Measurements from ENCODE around the gene POLR3A. TPM values are rescaled to one million over a fixed set of nuclear protein-coding genes. Genes with fewer than 3 reads are reported as not detected.
"Not testable (repeated sequence)": the region's sequence is repeated elsewhere in the genome, so short reads cannot be mapped to it uniquely, and the experiment has no call there.

The POLR3A gene
- total RNA-seq, 1 experiment from 2014 or later = 38.0 TPM

DNA sequence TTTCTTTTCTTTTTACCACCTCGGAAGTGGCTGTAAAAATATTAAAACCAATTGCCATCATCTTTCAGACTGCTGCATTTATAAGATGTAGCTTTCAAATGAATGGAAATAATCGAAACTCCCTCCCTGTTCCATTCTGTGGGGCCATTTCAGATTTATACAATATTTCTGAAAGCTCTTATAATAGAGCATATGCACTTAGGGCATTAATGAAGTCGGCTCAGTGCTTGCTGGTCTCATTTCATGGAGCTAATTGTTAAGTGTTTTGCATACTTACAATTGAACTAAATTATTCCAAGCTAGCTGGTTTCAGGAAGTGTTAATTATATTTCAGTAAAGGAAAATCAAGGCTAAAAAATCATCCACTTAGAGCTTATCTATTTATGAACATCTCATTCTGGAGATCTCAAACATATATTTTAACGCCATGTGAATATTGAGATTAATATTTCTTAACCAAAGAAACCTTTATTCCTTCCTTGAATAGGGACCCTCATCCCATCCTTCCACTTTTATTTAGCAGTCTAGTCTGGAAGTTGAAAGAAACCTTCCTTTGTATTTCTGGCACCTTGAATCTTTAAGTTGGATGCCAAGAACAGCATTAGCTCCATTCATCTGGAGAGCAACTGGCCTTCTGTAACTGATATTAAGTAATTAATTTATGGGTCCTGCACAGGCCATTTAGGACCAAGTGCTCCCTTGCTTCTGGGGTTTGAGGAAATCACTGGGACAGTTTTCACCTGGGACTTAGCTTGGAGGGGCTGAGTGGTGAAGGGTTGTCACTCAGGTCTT is 49.4 kb upstream of the POLR3A start:
- peaks cover 1% of the 10 kb centered on the region for H3K27me3 Mint-ChIP-seq (ENCODE audit: low read depth)
- Histone ChIP-seq H3K56ac (ENCODE audit: insufficient read length, low read depth, low read length) (no peak overlapping the region), H4K91ac (ENCODE audit: insufficient read length, low read depth, low read length) (no peak overlapping the region), H3K23me2 (ENCODE audit: insufficient read length, low read depth, low read length, poor library complexity, severe bottlenecking) (no peaks in the 10 kb centered on the region), H3K27me3 (ENCODE audit: insufficient read depth, low read length) (no peaks in the 10 kb centered on the region), H4K5ac (ENCODE audit: insufficient read length, low read depth, low read length) (no peak overlapping the region), H2AFZ (ENCODE audit: low read length) (no peak overlapping the region), H3K9ac (ENCODE audit: extremely low read depth, insufficient read length, low read length) (no peak overlapping the region), H2BK20ac (ENCODE audit: low read depth, low read length, poor library complexity, severe bottlenecking) (no peak overlapping the region), H2BK12ac (ENCODE audit: insufficient read length, low read depth, low read length) (no peak overlapping the region), H2BK120ac (ENCODE audit: low read depth, low read length, poor library complexity, severe bottlenecking) (no peak overlapping the region), H3K23ac (ENCODE audit: insufficient read length, low read depth, low read length) (no peak overlapping the region), H3K9me3 (ENCODE audit: control insufficient read depth, low read depth, low read length) (no peaks in the 10 kb centered on the region), H3K27ac (ENCODE audit: insufficient read length, low read depth, low read length) (no peak overlapping the region), H3K18ac (ENCODE audit: insufficient read length, low read depth, low read length) (no peak overlapping the region), H4K20me1 (ENCODE audit: control insufficient read depth, insufficient read depth, insufficient read length) (no peaks in the 10 kb centered on the region), H2BK5ac (ENCODE audit: insufficient read length, low read length) (no peak overlapping the region), H3K79me1 (ENCODE audit: insufficient read depth, low read depth, low read length, poor library complexity, severe bottlenecking) (no peaks in the 10 kb centered on the region), H2BK15ac (ENCODE audit: low read depth, low read length) (no peak overlapping the region), H3T11ph (ENCODE audit: low read length) (no peak overlapping the region), H3K79me2 (ENCODE audit: insufficient read depth, low read length) (no peaks in the 10 kb centered on the region), H3K4me2 (ENCODE audit: insufficient read depth, insufficient read length, low read length) (no peak overlapping the region), H3K14ac (ENCODE audit: insufficient read depth, low read length) (no peak overlapping the region), H2AK5ac (ENCODE audit: insufficient read length, low read length) (no peak overlapping the region), H3K4me1 (ENCODE audit: insufficient read depth, low read length) (no peaks in the 10 kb centered on the region), H3K4ac (ENCODE audit: low read depth, low read length) (no peak overlapping the region), H4K8ac (replicated peaks; ENCODE audit: insufficient read length, low read depth, low read length) (no peak overlapping the region)
- peaks cover 0 to 5% of the 10 kb centered on the region in 2 experiments; a peak in 3 of 4 replicates for H3K4me1 Mint-ChIP-seq
- H3K9me3 Mint-ChIP-seq = peaks cover 30 to 32% of the 10 kb centered on the region in 2 experiments
- no peak for TF ChIP-seq CTCF (conservative IDR thresholded peaks at IDR 0.05)
- H3K27ac Mint-ChIP-seq = no peak overlapping the region
- peaks cover 10 to 19% (median 16%) of the 10 kb centered on the region in 3 experiments for H3K36me3 Mint-ChIP-seq (ENCODE audit: insufficient read depth in 1 of 3, low read depth in 3 of 3)
- no peak for DNase-seq
- H3K4me3 Mint-ChIP-seq = no peak overlapping the region
- no CpG with 5 or more reads among the region's 4 CpGs for WGBS (ENCODE audit: extremely low coverage, insufficient read length, low lambda C conversion rate)

DNA sequence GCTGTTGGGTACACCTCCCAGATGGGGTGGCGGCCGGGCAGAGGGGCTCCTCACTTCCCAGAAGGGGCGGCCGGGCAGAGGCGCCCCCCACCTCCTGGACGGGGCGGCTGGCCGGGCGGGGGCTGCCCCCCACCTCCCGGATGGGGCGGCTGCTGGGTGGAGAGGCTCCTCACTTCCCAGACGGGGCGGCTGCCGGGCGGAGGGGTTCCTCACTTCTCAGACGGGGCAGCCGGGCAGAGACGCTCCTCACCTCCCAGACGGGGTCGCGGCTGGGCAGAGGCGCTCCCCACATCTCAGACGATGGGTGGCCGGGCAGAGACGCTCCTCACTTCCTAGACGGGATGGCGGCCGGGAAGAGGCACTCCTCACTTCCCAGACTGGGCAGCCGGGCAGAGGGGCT is 46.5 kb upstream of the POLR3A start:
- not testable (repeated sequence) for H2BK20ac ChIP-seq (ENCODE audit: low read depth, low read length, poor library complexity, severe bottlenecking); H3K79me2 ChIP-seq (ENCODE audit: insufficient read depth, low read length); H3K27ac ChIP-seq (ENCODE audit: insufficient read length, low read depth, low read length); H3K14ac ChIP-seq (ENCODE audit: insufficient read depth, low read length); H3K4me3 Mint-ChIP-seq; H3K27me3 ChIP-seq (ENCODE audit: insufficient read depth, low read length); H3K79me1 ChIP-seq (ENCODE audit: insufficient read depth, low read depth, low read length, poor library complexity, severe bottlenecking); H2BK12ac ChIP-seq (ENCODE audit: insufficient read length, low read depth, low read length); H3K9ac ChIP-seq (ENCODE audit: extremely low read depth, insufficient read length, low read length); H3K23me2 ChIP-seq (ENCODE audit: insufficient read length, low read depth, low read length, poor library complexity, severe bottlenecking); H2AFZ ChIP-seq (ENCODE audit: low read length); H3K23ac ChIP-seq (ENCODE audit: insufficient read length, low read depth, low read length); H2BK120ac ChIP-seq (ENCODE audit: low read depth, low read length, poor library complexity, severe bottlenecking); DNase-seq; H3K4me1 Mint-ChIP-seq; H2BK15ac ChIP-seq (ENCODE audit: low read depth, low read length); H3K4ac ChIP-seq (ENCODE audit: low read depth, low read length); H3K4me2 ChIP-seq (ENCODE audit: insufficient read depth, insufficient read length, low read length); H4K91ac ChIP-seq (ENCODE audit: insufficient read length, low read depth, low read length); H2BK5ac ChIP-seq (ENCODE audit: insufficient read length, low read length); H3K9me3 ChIP-seq (ENCODE audit: control insufficient read depth, low read depth, low read length); H2AK5ac ChIP-seq (ENCODE audit: insufficient read length, low read length); H4K5ac ChIP-seq (ENCODE audit: insufficient read length, low read depth, low read length); H3K27ac Mint-ChIP-seq; H4K20me1 ChIP-seq (ENCODE audit: control insufficient read depth, insufficient read depth, insufficient read length); H3K27me3 Mint-ChIP-seq (ENCODE audit: low read depth); H3T11ph ChIP-seq (ENCODE audit: low read length); H3K18ac ChIP-seq (ENCODE audit: insufficient read length, low read depth, low read length); H4K8ac ChIP-seq (replicated peaks; ENCODE audit: insufficient read length, low read depth, low read length); H3K4me1 ChIP-seq (ENCODE audit: insufficient read depth, low read length); H3K56ac ChIP-seq (ENCODE audit: insufficient read length, low read depth, low read length)
- peaks cover 10 to 19% (median 16%) of the 10 kb centered on the region in 3 experiments for H3K36me3 Mint-ChIP-seq (ENCODE audit: insufficient read depth in 1 of 3, low read depth in 3 of 3)
- no CpG with 5 or more reads among the region's 29 CpGs for WGBS (ENCODE audit: extremely low coverage, insufficient read length, low lambda C conversion rate)
- peaks cover 34 to 38% of the 10 kb centered on the region in 2 experiments for H3K9me3 Mint-ChIP-seq
